GM12875 (cell line): Measurements from ENCODE around the gene TRAPPC10.

Experiments used
- H3K4me3 ChIP-seq: one replicate; pipeline ENCODE4 v1.5.1; 2011; ENCODE audit warnings: low read depth, low read length, control low read depth
- CTCF ChIP-seq: IDR thresholded peaks from 2 replicates; pipeline ENCODE4 v1.5.1; 2011; ENCODE audit warnings: low read depth, mild to moderate bottlenecking, control low read depth, inconsistent platforms, low read length, moderate library complexity, borderline replicate concordance; ENCODE audit not compliant: insufficient read depth

TRAPPC10 gene

GRCh38 chr21:44057055-44057454 lies 44.9 kb downstream of the TRAPPC10 start:
- H3K4me3 ChIP-seq = no peak overlapping the region
- TF ChIP-seq CTCF = no peak

- no peak for TF ChIP-seq CTCF
- H3K4me3 ChIP-seq = no peak overlapping the region
These were observed 46.0 kb downstream of the TRAPPC10 start for GRCh38 chr21:44057960-44058651.

GRCh38 chr21:44058652-44058964 lies 46.5 kb downstream of the TRAPPC10 start:
- H3K4me3 ChIP-seq = no peak overlapping the region
- no peak for TF ChIP-seq CTCF

- no peak for TF ChIP-seq CTCF
- no peak overlapping the region for H3K4me3 ChIP-seq
These were observed 46.9 kb downstream of the TRAPPC10 start for GRCh38 chr21:44058981-44059380.

- TF ChIP-seq CTCF = no peak
- H3K4me3 ChIP-seq = no peak overlapping the region
These were observed 47.6 kb downstream of the TRAPPC10 start for GRCh38 chr21:44059710-44060109.

GRCh38 chr21:44062380-44062779 lies 50.3 kb downstream of the TRAPPC10 start:
- H3K4me3 ChIP-seq = no peak overlapping the region
- no peak for TF ChIP-seq CTCF

GRCh38 chr21:44063151-44063912 lies 51.2 kb downstream of the TRAPPC10 start:
- no peak for TF ChIP-seq CTCF
- no peak overlapping the region for H3K4me3 ChIP-seq
